GM12878 (cell line): ENCODE measurements around the gene GGT5. TPM values are rescaled to one million over a fixed set of nuclear protein-coding genes. Genes with fewer than 3 reads are reported as not detected.

Experiments used
- ETV6 ChIP-seq, 2 experiments: fragments of 450-650 bp in 1 of 2; IDR thresholded peaks in 1 of 2; conservative IDR thresholded peaks in 1 of 2; 2 replicates each; pipeline ENCODE4 v1.6.1; 2014; ENCODE audit warnings: antibody characterized with exemption in 1 of 2, borderline replicate concordance in 1 of 2, low read depth in 1 of 2, mild to moderate bottlenecking in 1 of 2, moderate library complexity in 1 of 2
- FOS ChIP-seq: IDR thresholded peaks from 3 replicates; pipeline ENCODE4 v1.6.1; 2011; ENCODE audit warnings: borderline replicate concordance; ENCODE audit not compliant: insufficient read length; ENCODE audit errors: extremely low read depth
- KDM1A ChIP-seq: fragments of 200-600 bp; sonication (generic); IDR thresholded peaks from 2 replicates; pipeline ENCODE4 v1.6.1; 2016; ENCODE audit warnings: borderline replicate concordance
- POU2F2 ChIP-seq: IDR thresholded peaks from 3 replicates; pipeline ENCODE4 v1.6.1; 2011; ENCODE audit warnings: low read depth, mild to moderate bottlenecking, low read length, borderline replicate concordance
- polyA plus RNA-seq, 11 experiments: library from polyadenylated mRNA; depleted of rRNA in 4 of 11; unstranded in 6 of 11; stranded (reverse) in 5 of 11; fragments of >200 nt; fragmentation: Nextera tagmentation in 4 of 11; fragmentation: Illumina TruSeq in 1 of 11; extraction: Ambion mirVana in 4 of 11; extraction: Trizol in 1 of 11; gene quantifications; 1 replicate in 1 of 11; 2 replicates in 10 of 11; pipeline versions ENCODE4 v1.2.1 to v1.2.3, GENCODE V29; 2011 to 2016; ENCODE audit warnings: inconsistent platforms in 2 of 11, missing spikeins in 2 of 11, low read depth in 1 of 11
- total RNA-seq, 4 experiments: library from RNA; depleted of rRNA in 3 of 4; stranded (reverse); fragments of >200 nt in 3 of 4; fragmentation: Illumina TruSeq in 1 of 4; extraction: Trizol in 1 of 4; gene quantifications; 2 replicates each; pipeline versions ENCODE4 v1.2.1 to v1.2.3, GENCODE V29; 2013 to 2021
- TF ChIP-seq, protein P1 (sequence below): IDR thresholded peaks from 2 replicates; pipeline ENCODE4 v1.6.1; 2012; ENCODE audit warnings: improper control_type of control experiment, low read depth, low read length; ENCODE audit not compliant: insufficient replicate concordance

Gene GGT5
- total and polyA plus RNA-seq, 10 of the 15 experiments (the other 5 are each of a cell fraction or from before 2014, with no cell fraction given) = 0.34 TPM; not detected in 9

DNA sequence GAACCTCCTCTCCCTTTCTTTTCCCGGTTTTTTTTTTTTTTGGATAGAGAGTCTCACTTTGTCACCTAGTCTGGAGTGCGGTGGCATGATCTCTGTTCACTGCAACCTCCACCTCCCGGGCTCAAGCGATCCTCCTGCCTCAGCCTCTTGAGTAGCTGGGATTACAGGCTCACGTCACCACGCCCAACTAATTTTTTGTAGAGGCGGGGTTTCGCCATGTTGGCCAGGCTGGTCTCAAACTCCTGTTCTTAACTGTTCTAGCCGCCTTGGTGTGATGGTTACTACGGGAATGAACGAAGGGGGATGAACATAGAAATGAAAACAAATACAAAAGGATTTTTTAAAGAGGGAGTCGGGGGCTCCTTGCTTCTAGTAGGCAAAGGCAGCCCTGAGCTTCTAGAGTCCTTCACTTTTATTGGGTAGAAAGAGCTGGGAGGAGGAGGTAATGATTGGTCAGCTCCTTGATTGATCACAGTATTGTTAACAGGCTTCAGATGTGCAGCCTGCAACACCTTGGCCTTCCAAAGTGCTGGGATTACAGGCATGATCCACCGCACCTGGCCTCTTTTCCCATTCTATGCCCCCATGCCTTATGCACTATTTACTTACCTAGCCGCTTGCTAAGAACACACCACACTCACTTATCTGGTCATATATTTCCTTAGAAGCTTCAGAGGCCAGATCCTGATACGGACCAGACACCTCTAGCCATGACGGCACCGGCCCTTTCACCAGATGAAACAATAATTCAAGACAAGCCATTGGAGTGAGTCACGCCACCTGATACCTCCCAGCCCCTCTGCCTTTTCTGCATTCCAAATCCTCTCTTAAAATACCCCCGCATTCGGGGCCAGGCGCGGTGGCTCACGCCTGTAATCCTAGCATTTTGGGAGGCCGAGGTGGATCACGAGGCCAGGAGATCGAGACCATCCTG lies 42.9 kb downstream of the GGT5 start (continued):
- TF ChIP-seq, protein P1, sequence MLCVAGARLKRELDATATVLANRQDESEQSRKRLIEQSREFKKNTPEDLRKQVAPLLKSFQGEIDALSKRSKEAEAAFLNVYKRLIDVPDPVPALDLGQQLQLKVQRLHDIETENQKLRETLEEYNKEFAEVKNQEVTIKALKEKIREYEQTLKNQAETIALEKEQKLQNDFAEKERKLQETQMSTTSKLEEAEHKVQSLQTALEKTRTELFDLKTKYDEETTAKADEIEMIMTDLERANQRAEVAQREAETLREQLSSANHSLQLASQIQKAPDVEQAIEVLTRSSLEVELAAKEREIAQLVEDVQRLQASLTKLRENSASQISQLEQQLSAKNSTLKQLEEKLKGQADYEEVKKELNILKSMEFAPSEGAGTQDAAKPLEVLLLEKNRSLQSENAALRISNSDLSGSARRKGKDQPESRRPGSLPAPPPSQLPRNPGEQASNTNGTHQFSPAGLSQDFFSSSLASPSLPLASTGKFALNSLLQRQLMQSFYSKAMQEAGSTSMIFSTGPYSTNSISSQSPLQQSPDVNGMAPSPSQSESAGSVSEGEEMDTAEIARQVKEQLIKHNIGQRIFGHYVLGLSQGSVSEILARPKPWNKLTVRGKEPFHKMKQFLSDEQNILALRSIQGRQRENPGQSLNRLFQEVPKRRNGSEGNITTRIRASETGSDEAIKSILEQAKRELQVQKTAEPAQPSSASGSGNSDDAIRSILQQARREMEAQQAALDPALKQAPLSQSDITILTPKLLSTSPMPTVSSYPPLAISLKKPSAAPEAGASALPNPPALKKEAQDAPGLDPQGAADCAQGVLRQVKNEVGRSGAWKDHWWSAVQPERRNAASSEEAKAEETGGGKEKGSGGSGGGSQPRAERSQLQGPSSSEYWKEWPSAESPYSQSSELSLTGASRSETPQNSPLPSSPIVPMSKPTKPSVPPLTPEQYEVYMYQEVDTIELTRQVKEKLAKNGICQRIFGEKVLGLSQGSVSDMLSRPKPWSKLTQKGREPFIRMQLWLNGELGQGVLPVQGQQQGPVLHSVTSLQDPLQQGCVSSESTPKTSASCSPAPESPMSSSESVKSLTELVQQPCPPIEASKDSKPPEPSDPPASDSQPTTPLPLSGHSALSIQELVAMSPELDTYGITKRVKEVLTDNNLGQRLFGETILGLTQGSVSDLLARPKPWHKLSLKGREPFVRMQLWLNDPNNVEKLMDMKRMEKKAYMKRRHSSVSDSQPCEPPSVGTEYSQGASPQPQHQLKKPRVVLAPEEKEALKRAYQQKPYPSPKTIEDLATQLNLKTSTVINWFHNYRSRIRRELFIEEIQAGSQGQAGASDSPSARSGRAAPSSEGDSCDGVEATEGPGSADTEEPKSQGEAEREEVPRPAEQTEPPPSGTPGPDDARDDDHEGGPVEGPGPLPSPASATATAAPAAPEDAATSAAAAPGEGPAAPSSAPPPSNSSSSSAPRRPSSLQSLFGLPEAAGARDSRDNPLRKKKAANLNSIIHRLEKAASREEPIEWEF = no peak
- TF ChIP-seq ETV6 (conservative IDR thresholded peaks at IDR 0.05 in 1 of 2, IDR thresholded peaks at IDR 0.05 in 1 of 2; ENCODE audit: borderline replicate concordance in 1 of 2, low read depth in 1 of 2) = no peak
- no peak for TF ChIP-seq KDM1A
- TF ChIP-seq FOS = no peak
- no peak for TF ChIP-seq POU2F2
